ENCODE results near the gene NRL. TPM values are rescaled to one million over a fixed set of nuclear protein-coding genes. Genes with fewer than 3 reads are reported as not detected.

NRL gene
- total RNA-seq, 1 donor from 2014 or later = 2.0 TPM

DNA sequence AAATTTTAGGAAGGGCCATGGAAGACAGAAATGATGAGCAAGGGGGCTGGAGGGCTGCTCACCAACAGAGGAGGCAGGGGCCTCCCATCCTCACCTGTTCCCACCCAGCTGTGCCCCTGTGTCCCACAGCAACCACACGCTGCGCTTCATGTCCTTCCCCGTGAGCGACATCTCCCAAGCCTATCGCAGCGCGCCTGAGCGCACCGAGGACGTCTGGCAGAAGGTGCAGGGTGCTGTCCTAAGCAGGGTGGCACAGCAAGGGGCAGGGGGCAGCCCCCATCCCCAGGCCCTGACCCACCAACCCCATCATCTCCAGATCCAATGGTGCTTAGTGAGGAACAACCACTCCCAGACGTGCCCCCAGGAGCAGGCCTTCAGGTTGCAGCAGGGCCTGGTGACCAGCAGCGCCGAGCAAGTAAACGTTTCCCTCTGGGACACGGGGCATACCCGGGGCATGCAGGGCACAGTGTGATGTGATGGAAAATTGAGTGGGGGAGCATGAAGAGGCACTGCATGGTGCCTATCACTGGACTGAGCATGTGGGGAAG, 54.8 kb downstream of the NRL start:
- Histone ChIP-seq H3K36me3 (no peaks in the 10 kb centered on the region), H3K4me3 (no peak overlapping the region), H3K27ac (no peak overlapping the region), H3K4me1 (no peaks in the 10 kb centered on the region), H3K9me3 (no peaks in the 10 kb centered on the region), H3K27me3 (ENCODE audit: low read depth) (no peaks in the 10 kb centered on the region)
- DNase-seq (no peak), ATAC-seq (no peak)
- TF ChIP-seq, protein P1, sequence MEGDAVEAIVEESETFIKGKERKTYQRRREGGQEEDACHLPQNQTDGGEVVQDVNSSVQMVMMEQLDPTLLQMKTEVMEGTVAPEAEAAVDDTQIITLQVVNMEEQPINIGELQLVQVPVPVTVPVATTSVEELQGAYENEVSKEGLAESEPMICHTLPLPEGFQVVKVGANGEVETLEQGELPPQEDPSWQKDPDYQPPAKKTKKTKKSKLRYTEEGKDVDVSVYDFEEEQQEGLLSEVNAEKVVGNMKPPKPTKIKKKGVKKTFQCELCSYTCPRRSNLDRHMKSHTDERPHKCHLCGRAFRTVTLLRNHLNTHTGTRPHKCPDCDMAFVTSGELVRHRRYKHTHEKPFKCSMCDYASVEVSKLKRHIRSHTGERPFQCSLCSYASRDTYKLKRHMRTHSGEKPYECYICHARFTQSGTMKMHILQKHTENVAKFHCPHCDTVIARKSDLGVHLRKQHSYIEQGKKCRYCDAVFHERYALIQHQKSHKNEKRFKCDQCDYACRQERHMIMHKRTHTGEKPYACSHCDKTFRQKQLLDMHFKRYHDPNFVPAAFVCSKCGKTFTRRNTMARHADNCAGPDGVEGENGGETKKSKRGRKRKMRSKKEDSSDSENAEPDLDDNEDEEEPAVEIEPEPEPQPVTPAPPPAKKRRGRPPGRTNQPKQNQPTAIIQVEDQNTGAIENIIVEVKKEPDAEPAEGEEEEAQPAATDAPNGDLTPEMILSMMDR (IDR thresholded peaks at IDR 0.05) = no peak
- intact Hi-C loops (cut with DNase I) = no loop called here

DNA sequence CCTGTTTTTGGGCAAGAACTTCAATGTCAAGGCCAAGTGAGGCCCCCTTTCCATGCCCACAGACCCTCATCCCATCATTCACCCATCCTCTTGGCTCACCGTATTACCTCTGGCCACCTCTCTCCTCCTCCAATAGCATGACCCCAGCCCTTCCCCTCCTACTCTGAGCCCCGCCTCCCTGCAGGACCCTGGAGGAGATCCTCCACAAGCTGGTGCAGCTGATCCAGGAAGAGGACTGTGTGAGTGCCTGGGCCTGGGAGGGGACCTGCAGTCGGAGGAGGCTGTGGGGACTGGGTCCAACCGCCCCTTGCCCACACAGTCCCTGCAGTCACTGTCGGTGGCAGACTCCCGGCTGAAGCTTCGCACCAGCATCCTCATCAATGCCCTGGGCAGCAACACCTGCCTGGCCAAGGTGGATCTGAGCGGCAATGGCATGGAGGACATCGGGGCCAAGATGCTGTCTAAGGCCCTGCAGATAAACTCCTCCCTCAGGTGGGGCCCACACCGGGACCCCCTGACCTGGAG, 55.7 kb downstream of the NRL start:
- Histone ChIP-seq H3K27ac (no peak overlapping the region), H3K9me3 (no peaks in the 10 kb centered on the region), H3K4me1 (no peaks in the 10 kb centered on the region), H3K27me3 (ENCODE audit: low read depth) (peaks cover 5% of the 10 kb centered on the region), H3K4me3 (no peak overlapping the region), H3K36me3 (no peaks in the 10 kb centered on the region)
- DNase-seq (no peak), ATAC-seq (no peak)
- TF ChIP-seq, protein P1 (IDR thresholded peaks at IDR 0.05) = no peak
- intact Hi-C loops (cut with DNase I) = no loop called here

DNA sequence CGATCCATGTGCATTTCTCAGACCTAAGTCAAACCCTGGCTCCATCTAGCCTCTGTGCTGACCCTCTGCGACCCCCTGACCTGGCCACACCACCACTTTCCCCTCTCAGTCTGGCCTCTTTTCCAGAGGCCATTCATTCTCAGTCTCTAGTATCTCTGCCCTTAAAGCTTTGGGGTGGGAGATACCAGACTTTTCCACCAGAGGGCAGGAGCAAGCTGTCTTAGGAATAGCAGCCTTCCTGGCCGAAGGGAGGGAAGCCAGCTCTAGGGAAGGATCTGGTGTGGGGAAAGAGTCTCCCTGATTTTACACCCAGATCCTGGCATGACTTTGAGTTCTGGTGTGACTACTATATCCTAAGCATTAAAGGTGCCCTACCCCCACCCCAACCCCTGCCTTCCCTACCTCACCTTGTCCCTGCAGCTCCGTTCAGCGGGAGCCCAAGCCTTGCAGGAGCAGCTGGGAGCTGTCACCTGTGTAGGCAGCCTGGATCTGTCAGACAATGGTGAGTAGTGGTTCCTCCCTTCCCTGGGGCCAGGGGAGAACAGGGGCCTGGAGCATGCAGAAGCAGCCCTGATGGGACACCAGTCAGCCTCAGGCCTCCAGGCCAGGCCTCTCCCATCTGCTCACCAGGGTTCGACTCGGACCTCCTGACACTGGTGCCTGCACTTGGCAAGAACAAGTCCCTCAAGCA, 56.3 kb downstream of the NRL start:
- H3K27me3 ChIP-seq (ENCODE audit: low read depth) = peaks cover 5% of the 10 kb centered on the region
- H3K4me1 ChIP-seq = no peaks in the 10 kb centered on the region
- intact Hi-C loops (cut with DNase I) = no loop called here
- H3K9me3 ChIP-seq = no peaks in the 10 kb centered on the region
- H3K4me3 ChIP-seq = no peak overlapping the region
- ATAC-seq = peak; percentile 68 to 85
- no peak overlapping the region for H3K27ac ChIP-seq
- no peaks in the 10 kb centered on the region for H3K36me3 ChIP-seq
- no peak for DNase-seq
- TF ChIP-seq, protein P1 (IDR thresholded peaks at IDR 0.05) = peak; percentile 77

DNA sequence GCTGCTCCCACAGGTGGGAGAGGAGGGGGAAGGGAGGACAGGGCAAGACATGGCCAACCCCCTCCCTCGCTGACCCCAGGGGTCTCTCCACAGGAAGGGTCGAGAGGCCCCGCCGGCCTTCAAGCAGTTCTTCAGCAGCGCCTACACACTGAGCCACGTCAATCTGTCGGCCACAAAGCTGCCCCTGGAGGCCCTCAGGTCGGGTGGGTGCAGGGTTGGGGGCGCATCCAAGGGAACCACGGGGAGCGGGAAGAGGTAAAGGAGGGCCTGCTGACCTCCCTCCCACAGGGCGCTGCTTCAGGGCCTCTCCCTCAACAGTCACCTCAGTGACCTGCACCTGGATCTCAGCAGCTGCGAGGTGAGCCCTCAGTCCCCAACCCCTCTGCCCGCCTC, 56.9 kb downstream of the NRL start:
- H3K4me3 ChIP-seq = no peak overlapping the region
- H3K27me3 ChIP-seq (ENCODE audit: low read depth) = peaks cover 5% of the 10 kb centered on the region
- H3K4me1 ChIP-seq = peaks cover under 1% of the 10 kb centered on the region
- TF ChIP-seq, protein P1 (IDR thresholded peaks at IDR 0.05) = no peak
- no peak for ATAC-seq
- H3K9me3 ChIP-seq = no peaks in the 10 kb centered on the region
- H3K36me3 ChIP-seq = no peaks in the 10 kb centered on the region
- intact Hi-C loops (cut with DNase I) = no loop called here
- DNase-seq = no peak
- no peak overlapping the region for H3K27ac ChIP-seq

DNA sequence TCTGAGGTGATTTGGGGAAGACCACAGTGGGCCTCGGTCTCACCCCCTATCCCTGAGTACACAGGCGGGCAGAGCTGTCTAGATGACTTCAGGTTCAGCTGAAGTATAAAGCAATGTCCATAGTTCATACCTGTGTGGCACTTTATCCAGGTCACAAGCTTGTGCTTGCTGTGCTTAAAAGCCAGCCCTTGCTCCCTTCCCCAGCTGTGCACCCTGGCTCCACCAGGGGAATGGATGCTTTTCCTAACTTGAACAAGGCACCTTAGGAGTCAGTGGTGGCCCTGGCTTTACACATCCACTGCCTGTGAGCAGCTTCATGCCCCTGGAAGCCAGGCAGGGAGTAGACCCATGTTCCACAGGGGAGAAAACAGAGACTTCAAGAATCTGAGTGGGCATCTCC, 57.5 kb downstream of the NRL start:
- no peak for DNase-seq
- intact Hi-C loops (cut with DNase I) = no loop called here

More for the DNA sequence above, 57.5 kb downstream of the NRL start:
- no peak for ATAC-seq
- Histone ChIP-seq H3K9me3 (no peaks in the 10 kb centered on the region), H3K36me3 (no peaks in the 10 kb centered on the region), H3K27ac (no peak overlapping the region), H3K4me3 (no peak overlapping the region), H3K4me1 (peaks cover 7% of the 10 kb centered on the region), H3K27me3 (ENCODE audit: low read depth) (peaks cover 5% of the 10 kb centered on the region)
- TF ChIP-seq, protein P1 (IDR thresholded peaks at IDR 0.05) = no peak

All from lower lobe of right lung (tissue), 2 donors.